Measurements from ENCODE around the gene SEPTIN10. TPM values are rescaled to one million over a fixed set of nuclear protein-coding genes. Genes with fewer than 3 reads are reported as not detected.

The SEPTIN10 gene
- total RNA-seq = 90.2 and 113 TPM in 2 replicates

GRCh38 chr2:109613922-109614714, at the start of gene SEPTIN10, which contains the start of gene SOWAHC:
TSS of gene SEPTIN10 (minus strand) at chr2:109613966. CDS start at chr2:109613827, 139 bp downstream.
TSS of gene SOWAHC (plus strand) at chr2:109614364. CDS start at chr2:109614490, 126 bp downstream.

Other genes starting within 250 kb of the SEPTIN10 start
- 24.7 and 44.6 TPM in 2 replicates for gene SOWAHC, start 398 bp upstream of the SEPTIN10 start, total RNA-seq
- gene RGPD5, start 180.3 kb upstream of the SEPTIN10 start, total RNA-seq = 13.7 and 18.2 TPM in 2 replicates